Omental fat pad (tissue), 4 donors: ENCODE data around the gene NTM. TPM values are rescaled to one million over a fixed set of nuclear protein-coding genes. Genes with fewer than 3 reads are reported as not detected.

ENCODE experiments used
- ATAC-seq: fragments of 150-250 bp; one replicate; pipeline ENCODE4 v1.9.1; 2016; ENCODE audit warnings: mild to moderate bottlenecking, moderate library complexity; ENCODE audit not compliant: low FRiP score
- DNase-seq: peaks from one replicate; pipeline ENCODE4 v3.0.0-alpha.2; 2019; ENCODE audit warnings: low spot score
- total RNA-seq, 4 donors: library from RNA; depleted of rRNA; stranded (reverse); fragments of >200 nt; gene quantifications; one replicate each; pipeline ENCODE4 v1.1.0, GENCODE V29; 2016
- TF ChIP-seq, protein P1 (sequence below), 3 donors: fragments of 450-650 bp; IDR thresholded peaks; one replicate each; pipeline ENCODE4 v1.5.1; 2016 to 2017; ENCODE audit warnings: antibody characterized with exemption in 3 of 3, mild to moderate bottlenecking in 3 of 3, moderate library complexity in 2 of 3

Gene NTM
- total RNA-seq, 4 donors from 2014 or later, result 0.56 to 5.5 (median 2.4) TPM

GRCh38 chr11:132200353-132200936, 830.0 kb downstream of the NTM start:
- TF ChIP-seq, protein P1, sequence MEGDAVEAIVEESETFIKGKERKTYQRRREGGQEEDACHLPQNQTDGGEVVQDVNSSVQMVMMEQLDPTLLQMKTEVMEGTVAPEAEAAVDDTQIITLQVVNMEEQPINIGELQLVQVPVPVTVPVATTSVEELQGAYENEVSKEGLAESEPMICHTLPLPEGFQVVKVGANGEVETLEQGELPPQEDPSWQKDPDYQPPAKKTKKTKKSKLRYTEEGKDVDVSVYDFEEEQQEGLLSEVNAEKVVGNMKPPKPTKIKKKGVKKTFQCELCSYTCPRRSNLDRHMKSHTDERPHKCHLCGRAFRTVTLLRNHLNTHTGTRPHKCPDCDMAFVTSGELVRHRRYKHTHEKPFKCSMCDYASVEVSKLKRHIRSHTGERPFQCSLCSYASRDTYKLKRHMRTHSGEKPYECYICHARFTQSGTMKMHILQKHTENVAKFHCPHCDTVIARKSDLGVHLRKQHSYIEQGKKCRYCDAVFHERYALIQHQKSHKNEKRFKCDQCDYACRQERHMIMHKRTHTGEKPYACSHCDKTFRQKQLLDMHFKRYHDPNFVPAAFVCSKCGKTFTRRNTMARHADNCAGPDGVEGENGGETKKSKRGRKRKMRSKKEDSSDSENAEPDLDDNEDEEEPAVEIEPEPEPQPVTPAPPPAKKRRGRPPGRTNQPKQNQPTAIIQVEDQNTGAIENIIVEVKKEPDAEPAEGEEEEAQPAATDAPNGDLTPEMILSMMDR (IDR thresholded peaks at IDR 0.05), result no peak
- DNase-seq (no peak), ATAC-seq (no peak)

DNA sequence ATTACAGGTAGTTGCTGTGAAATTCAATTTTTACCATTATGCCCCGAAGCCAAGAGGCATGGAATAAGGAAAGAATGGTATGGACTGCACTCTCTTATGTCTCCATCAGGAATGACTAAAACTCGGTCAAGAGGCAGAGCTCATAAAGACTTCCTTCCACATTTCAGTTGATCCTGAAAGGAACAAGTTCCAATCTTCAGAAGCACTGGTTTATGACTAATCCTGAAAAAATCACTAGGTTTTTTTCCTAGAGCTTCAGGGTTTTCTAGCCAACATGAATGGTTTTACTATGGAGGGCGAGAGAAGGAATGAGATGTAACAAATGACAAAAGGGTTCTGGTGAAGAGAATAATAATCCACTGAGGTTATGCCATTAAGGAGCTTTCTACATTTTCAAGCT, 832.2 kb downstream of the NTM start:
- no peak for ATAC-seq
- TF ChIP-seq, protein P1 (IDR thresholded peaks at IDR 0.05), result no peak

GRCh38 chr11:132205006-132205405, 834.6 kb downstream of the NTM start:
- ATAC-seq (no peak), DNase-seq (no peak)
- TF ChIP-seq, protein P1 (IDR thresholded peaks at IDR 0.05), result no peak

More for the DNA sequence above, 832.2 kb downstream of the NTM start:
- DNase-seq, result no peak

GRCh38 chr11:132205496-132205895, 835.1 kb downstream of the NTM start:
- ATAC-seq (no peak), DNase-seq (no peak)
- TF ChIP-seq, protein P1 (IDR thresholded peaks at IDR 0.05), result no peak

- ATAC-seq, result no peak
- TF ChIP-seq, protein P1 (IDR thresholded peaks at IDR 0.05), result no peak
- DNase-seq, result no peak
Observed at GRCh38 chr11:132206993-132207392, 836.6 kb downstream of the NTM start.

DNA sequence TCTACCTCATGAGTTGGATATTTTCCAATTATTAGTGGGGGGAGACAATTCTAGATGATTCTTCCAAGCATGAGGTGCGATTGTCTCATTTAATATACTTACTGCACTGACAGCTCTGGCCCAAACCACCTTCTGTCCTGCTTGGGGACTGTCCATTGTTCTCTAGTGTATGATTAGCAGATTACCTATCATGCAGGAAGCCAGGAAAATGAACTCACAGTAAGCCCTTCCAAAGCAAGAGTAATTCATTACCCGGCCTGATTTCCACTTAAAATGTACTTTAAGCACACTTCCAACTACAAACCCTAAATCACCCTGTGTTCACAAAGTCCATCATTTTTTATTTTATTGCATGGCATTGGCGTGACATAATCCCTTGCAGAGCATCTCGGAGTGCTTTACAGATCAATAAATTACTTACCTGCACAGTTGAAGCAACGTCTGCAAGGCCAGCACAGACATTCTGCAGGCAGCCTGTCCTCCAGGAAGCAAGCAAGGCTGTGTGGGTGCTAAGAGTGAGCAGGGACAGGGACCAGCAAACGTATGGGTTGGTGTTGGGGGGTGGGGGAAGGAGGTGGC, 838.2 kb downstream of the NTM start:
- TF ChIP-seq, protein P1 (IDR thresholded peaks at IDR 0.05), result no peak
- no peak for DNase-seq
- no peak for ATAC-seq

DNA sequence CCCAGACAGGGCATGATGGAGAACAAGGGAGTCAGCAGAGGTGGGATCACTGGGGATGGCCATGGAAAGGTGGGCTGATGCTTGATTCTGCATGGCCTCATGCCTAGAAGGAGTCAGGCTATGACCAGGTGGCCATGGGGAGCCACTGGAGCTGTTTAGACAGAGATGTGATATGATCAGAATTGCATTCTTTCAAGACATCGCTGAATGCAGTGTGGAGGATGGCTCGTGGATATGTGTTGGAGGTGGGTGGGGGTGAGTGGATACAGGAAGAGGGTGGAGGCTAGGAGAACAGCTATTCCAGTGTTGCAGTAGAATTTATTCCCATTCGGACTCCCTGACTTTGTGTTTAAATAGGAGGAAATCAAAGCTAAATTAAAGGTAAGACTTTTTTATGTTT, 841.1 kb downstream of the NTM start:
- no peak for ATAC-seq
- no peak for DNase-seq
- TF ChIP-seq, protein P1 (IDR thresholded peaks at IDR 0.05), result no peak
